NCI-H524 treated with DMSO at 0.1 percent for 48 hours (cell line): ENCODE measurements around the gene CERS1.

ENCODE experiments used
- DNase-seq: peaks from one replicate; lab custom pipeline; 2025; lab: John Stamatoyannopoulos, UW

CERS1 gene

DNA sequence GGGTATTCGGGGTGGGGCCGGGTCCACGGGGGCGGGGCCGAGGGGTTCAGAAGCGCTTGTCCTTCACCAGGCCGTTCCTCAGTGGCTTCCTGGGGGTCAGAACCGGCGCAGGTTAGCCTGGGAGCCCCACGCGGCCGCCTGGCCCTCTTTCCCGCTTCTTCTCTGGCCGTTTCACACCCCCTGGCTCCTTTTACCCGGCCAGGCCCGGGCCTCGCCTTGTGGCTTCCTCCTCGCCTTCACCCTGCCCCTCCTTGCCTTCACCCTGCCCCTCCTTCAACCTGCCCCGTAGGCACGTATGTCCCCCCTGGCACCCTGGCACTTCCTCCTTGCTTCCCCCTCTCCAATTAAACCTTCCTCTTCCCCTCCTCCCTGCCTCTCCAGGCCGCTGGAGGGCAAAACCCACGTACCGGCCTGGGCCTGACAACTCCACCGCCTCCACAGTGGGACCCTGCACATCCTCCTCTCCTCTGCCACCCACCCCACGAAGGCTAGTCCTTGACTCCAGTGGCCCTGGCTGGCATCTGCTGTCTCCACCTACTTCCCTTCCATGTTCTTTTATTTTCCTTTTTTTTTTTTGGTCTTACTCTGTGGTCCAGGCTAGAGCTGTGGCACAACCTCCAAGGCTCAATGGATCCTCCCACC lies 25.3 kb downstream of the CERS1 start:
- no peak for DNase-seq

DNA sequence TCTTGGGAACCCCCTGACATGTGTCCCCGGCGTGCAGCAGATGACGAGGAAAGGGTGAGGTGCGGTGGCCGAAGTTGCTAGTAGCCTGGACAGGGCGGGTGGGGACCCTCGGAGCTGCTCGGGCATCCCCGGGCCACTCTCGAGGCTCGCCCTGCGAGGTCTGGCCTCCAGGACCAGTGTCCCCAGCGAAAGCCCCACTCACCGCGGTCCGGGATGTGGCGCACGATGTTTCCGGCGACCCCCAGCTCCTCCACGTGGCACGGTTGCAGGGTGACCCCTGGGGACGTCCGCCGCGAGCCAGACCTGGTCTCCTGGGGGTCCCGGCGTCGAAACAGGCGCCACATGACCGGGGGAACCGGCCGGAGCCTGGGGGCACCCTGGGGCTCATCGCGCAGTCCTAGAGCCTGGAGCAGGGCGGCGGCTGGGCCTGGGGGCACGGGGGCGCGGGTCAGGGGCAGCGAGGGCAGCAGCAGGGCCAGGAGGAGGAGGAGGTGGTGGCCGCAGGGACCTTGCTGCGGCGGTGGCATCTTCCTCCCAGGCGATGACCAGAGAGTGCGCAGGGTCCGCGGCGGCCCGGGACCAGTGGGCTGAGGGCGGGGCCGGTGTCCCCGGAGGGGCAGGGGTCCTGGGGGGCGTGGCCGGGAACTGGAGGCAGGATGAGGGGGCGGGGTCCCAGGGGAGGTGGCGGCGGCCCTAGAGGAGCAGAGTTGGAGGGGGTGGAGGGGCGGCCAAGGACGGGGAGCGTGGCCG lies 26.0 kb downstream of the CERS1 start:
- no peak for DNase-seq

DNA sequence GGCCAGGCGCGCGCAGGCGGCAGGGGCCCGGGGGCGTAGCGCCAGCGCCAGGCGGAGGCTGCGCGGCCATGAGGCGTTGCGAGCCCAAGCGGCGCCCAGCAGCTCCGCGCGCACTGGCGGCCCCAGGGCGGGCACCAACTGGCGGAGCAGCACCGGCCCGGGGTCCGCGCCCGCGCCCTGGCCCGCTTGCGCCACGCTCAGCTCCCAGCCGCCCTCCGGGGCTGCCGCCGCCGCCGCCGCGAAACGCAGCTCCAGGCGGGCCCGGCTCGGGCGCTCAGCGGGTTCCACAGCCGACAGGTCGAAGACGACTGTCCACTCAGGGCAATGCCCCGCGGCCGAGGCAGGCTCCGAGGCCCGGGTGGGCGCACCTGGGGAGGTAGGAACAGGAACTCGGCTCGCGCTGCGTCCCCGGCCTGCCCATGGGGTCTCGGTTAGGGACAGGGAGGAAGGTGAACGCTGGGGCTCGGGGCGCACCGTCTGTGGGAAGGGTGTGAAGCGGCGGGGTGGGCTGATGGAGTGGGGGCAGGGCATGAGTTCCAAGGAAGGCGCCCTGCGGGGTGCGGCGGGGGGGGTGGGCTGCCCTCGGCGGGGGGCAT lies 26.8 kb downstream of the CERS1 start:
- DNase-seq = no peak

DNA sequence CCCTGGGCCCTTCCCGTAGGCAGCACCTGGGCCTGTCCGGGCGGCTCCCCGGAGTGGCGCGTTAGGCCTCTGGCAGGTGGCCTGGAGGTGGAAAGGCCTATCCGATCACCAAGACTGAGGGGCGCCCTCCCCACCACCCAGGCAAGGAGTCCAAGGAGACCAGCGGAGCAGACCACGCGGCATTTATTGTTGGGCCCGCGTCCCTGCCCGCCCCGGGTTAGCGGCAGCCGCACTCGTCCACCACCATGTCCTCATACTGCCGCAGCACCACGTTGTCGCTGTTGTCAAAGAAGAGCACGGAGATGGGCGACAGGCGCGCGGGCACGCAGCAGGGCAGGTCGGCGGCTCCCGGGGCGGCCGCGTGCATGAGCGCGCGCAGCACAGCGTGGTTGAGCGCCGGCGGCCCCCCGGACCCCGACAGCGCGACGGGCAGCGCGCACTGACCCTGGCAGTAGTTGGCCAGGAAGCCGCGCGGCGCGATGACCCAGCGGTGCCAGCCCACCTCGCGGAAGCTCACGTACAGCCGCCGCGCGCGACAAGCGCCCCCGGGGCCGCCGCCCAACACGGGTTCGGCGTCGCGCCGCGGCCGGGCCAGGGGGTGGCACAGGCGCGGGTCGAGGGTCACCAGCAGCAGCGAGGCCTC lies 27.5 kb downstream of the CERS1 start:
- no peak for DNase-seq

DNA sequence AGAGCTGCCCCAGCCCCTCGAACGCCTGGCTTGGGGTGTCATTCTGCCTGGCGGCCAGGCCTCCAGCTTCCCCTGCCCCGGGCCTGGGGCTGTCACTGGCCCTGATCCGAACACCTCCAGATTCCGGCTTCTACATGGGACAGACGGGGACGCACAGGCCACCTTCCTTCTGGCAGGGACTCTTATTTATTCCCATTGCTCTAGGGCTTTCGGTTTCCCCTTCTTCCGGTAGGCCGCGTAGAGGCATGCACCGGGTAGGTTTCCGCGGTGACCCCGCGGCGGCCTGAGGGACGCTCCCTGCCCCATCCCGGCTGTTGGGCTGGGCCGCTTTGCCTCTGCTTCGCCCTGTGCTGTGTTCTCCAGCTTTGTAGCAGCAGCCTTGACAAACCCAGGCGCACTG lies 28.2 kb downstream of the CERS1 start:
- DNase-seq = no peak

DNA sequence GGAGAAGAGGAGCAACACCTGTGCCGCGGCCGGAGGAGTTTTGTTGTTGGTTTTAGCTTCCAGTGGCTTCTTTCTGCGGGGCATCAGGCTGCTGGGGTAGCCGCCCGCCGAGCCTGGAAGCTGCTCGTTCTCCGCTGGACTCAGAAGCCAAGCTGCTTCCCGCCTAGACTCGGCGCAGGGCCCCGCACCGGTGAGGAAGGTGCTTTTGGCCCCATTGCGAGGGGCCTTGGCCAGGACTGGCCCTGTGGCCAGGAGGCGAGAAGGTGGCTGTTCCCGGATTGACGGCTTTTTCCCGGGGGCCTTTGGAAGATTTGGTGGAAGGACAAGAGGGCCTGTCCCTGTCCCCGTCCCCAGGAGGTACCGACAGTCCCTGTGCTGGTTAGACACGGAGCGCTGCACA lies 28.8 kb downstream of the CERS1 start:
- no peak for DNase-seq

DNA sequence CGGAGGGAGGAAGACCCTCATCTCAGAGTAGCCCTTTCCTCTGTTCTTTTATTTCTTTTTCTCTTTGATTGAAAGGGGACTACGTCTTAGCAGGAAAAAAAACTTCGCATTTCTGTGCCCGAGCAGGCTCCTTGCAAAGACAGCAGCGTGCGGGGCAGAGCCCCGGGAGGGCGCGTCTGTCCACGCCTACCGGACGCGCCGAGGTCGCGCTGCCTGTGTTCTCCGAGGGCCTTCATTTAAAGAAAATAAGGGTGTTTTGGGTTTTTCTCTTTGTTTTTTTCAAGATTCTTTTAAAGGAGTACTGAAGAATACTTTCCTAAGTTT lies 29.2 kb downstream of the CERS1 start:
- DNase-seq = no peak

DNA sequence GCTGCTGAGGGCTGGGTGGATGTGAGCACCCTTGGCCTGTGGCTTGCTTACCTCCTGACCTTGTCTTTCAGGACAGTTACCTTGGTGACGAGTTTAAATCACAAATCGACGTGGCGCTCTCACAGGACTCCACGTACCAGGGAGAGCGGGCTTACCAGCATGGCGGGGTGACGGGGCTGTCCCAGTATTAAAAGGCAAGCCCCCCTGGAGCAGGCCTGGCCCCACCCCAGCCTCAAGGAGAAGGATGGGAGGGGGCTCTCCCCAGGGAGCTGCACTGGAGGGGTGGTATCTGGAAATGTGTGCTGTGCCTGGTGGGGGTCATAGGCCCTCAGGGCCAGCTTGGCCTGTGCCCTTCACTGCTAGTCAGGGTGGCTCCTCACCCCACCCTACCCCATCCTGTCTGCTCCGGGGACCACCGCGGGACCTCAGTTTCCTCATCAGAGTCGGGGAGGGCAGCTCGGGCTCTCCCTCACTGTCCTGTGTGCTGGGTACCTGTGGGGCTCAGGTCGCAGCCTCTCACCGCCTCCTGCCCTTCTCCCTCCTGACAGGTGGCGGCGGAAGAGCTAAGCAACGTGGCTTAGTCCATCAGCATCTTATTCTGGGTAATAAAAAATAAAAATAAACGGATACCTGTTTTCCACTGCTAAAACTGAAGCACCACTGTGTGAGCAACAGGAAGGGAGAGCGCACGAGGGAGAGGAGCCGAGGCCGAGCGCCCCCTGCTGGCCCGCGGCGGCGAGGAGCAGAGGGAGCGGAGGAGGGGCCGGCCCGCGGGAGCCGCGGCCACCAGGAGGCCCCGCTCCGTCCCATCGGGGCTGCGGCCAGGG lies 29.8 kb downstream of the CERS1 start:
- DNase-seq = no peak

DNA sequence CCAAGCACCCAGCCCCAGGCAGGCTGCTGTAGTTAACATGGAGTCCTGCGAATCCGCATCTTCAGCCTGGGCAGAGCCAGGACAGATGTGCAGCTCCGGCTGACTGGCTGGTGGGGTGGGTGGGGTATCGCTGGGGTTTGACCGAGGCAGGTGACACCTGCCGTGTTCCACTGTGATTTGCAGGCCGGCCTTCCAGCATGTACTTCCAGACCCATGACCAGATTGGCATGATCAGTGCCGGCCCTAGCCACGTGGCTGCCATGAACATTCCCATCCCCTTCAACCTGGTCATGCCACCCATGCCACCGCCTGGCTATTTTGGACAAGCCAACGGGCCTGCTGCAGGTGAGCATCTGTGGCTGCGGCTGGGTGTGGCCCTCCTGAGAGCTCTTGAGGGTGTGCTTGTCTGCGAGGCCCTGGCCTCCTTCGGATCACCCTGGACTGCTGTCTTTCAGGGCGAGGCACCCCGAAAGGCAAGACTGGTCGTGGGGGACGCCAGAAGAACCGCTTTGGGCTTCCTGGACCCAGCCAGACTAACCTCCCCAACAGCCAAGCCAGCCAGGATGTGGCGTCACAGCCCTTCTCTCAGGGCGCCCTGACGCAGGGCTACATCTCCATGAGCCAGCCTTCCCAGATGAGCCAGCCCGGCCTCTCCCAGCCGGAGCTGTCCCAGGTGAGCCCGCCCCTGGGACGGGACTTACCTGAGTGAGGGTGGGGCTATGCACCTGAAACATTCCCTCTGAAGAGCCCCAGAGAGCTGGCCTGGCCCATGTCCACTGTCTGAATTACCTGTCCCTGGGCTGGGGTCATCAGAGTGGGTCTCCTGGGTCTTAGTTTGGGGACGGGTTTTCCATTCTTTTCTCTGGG lies 30.6 kb downstream of the CERS1 start:
- DNase-seq = no peak

DNA sequence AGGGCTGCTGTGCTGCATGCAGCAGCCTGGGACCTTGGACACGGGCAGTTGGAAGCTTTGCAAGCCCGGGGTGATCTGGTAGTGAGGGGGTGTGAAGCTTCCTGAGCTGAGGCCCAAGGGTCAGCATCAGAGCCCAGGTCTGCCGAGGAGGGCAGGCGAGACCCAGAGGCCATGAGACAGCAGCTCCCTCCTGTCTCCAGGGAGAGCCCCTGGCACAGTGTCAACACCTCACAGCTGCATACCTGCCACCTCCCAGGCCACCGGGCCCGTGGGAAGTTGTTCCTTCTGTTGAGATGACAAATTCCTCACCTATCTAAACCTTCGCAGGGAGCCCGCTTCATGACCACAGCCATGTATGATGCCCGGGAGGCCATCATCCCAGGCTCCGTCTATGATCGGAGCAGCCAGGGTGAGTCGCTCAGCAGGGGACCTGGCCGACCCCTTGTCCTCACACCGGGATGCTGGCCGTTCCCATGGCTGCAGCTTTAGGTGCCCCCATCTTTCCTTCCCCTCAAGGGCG lies 32.1 kb downstream of the CERS1 start:
- no peak for DNase-seq

DNA sequence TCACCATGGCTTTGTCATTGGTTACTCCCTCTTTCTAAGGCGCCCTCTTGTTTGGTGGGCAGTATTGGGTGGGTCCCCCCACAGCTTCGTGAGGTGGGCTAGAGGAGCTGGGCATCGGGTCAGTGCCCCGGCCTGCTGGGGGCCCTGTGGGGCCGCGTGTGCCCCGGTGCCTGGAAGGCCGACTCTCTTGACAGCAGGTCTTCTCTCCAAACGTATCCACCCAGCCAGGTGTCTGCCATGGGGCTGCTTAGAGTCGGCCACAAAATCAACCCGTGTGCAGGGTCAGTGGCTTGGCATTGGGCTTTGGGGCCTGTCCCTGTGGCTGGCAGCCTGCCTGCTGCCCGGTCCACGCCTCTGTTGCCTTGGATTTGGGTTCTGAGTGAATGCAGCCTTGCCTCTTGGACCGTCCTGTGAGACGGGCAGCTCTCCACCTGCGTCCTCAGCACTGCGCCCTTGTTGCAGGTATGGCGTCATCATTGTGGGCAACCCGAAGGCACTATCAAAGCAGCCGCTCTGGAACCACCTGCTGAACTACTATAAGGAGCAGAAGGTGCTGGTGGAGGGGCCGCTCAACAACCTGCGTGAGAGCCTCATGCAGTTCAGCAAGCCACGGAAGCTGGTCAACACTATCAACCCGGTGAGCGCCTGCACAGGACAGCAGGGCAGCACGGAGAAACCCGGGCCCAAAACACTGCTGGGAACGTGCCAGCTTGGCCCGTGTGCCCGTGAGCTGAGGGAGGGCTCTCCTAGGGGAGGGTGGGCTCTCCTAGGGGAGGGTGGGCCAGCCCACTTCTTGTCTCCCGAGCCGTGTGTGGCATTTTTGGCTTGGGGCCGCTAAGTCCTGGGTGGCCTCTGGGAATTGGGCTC lies 32.7 kb downstream of the CERS1 start:
- DNase-seq = no peak

DNA sequence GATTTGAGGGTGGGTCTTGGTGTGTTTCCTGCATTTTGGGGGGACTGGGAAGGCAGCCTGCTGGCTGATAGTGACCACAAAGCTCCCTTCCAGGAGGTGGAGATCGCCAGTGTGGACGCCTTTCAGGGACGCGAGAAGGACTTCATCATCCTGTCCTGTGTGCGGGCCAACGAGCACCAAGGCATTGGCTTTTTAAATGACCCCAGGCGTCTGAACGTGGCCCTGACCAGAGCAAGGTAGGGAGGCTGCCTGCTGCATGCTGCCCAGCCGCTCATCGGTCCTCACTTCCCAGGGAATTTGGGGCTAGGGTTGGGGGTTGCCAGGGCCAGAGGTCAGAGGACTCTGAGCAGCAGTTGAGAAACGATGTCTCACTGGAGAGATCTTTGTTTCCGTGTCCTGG lies 34.0 kb downstream of the CERS1 start:
- DNase-seq = no peak

DNA sequence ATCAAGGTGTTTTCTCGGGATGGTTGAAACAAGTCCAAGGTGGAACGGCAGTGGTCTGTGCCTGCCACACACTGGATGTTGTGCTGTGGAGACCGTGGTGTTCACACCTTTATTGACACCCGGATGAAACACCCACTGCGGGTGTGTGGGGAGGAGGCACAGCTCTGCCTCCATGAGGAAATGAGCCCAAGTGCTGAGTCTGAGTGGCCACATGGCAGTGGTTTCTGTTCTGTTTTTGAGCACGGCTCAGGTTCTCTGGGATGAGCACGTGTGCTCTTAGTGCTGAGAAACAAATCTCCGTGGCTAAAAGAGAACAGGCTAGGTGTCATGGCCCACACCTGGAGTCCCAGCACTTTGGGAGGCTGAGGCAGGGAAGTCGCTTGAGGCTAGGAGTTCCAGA lies 34.7 kb downstream of the CERS1 start:
- DNase-seq = no peak

DNA sequence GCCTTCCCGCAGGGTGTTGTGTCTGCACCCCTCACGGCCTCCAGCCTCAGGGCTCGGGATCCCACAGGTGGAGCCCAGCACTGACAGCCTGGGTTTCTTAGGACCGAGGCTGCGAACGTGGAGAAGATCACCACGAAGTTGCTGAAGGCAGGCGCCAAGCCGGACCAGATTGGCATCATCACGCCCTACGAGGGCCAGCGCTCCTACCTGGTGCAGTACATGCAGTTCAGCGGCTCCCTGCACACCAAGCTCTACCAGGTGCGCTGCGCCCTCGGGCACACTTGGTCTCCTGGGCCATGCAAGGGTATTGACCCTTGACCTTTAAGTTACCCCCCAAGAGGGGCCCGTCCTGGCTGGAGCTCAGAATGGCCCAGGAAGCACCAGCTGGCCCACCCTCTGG lies 35.2 kb downstream of the CERS1 start:
- no peak for DNase-seq

DNA sequence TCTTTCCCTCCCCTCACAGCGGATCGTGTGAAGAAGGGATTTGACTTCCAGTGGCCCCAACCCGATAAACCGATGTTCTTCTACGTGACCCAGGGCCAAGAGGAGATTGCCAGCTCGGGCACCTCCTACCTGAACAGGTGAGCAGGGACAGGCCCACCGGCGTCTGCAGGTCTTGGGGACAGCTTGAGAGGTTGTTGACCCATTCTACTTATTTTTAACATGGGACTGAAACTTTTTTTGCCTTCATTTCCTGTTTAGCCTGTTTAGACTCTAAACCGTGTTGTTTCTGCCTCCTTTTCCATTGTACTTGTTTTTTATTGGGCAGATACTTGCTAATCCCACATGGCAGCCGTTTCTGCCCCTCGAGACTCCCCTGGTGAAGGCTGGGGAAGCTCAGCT lies 35.7 kb downstream of the CERS1 start:
- no peak for DNase-seq

DNA sequence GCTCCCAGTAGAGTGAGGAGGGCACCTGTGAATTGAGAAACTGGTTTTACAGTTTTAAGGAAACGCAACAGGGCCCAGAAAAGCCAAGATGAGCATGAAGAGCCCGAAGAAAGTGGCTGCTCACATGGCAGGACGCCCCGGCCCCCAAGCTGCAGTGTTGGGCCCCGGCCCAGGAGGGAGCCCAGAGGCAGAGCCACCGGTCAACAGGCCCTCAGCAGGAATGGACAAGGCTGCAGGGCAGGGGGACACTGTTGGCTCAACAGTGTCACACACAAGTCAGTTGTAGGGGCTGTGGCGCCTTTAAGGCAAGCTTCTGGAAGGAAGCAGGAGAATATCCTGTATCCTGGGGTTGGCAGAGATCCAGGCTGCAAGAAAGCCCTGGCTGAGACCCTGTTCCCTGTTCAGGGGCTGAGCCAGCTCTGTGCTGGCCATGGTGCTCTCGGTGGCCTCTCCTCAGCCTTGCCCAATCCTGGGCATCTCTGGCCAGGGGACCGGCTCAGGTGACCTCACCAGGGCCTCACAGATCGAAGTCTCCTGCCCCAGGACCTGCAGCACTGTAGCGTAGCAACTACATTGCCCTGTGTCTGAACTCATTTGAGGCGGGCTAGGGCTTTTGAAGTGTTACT lies 36.2 kb downstream of the CERS1 start:
- DNase-seq = no peak

DNA sequence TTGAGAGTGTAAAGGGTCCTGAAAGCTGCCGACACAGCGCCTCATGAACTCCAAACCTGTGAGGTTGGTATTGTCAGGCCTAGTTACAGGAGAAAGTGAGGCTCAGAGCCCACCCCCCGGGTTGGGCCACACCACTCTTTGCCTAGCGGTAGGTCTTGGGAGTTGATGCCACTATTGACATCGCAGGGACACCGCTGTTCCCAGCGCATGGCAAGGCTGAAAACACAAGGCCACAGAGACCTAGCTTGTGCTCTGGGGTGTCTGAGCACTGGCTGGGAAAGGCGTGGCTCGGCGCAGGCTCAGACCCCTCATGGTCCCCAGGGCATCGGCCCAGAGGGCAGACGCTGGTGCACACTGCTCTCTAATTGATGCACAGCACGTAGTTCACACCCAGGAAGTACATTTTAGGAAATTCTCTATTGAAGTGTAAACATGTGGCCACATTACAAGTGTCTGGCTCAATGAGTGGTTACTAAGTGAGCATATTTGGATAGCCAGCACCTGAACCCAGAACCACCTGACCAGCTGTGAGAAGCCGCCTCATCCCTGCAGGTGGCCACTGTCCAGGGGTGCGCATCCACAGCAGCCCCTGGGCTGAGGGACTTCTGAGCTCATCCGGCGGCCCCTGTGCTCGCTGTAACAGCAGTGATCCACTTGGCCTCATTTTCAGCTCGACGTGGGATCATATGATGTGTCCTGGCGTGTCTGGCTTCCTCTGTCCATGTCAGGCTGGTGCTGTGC lies 36.9 kb downstream of the CERS1 start:
- DNase-seq = no peak

DNA sequence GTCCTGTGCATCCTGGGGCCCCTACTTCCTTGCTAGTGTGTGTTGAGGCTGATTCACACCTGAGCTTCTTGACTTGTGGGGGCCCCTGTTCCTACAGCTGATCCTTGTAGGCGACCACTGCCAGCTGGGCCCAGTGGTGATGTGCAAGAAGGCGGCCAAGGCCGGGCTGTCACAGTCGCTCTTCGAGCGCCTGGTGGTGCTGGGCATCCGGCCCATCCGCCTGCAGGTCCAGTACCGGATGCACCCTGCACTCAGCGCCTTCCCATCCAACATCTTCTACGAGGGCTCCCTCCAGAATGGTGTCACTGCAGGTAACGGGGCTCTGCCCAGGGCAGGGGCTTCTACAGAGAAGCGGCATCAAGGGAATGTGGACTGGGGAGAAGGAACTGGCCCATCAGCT lies 38.7 kb downstream of the CERS1 start:
- DNase-seq = no peak
